HUES64 (cell line): ENCODE data around the gene TMEM132A.

Experiments used
- H3K27ac ChIP-seq: 2 replicates; pipeline ENCODE4 v1.7.0; 2013; ENCODE audit warnings: low read depth, low read length, inconsistent platforms
- H3K27me3 ChIP-seq: 2 replicates; pipeline ENCODE4 v1.6.1; 2013; ENCODE audit warnings: mild to moderate bottlenecking, low read length; ENCODE audit not compliant: insufficient read depth
- H3K36me3 ChIP-seq: 2 replicates; pipeline ENCODE4 v1.6.1; 2013; ENCODE audit warnings: mild to moderate bottlenecking, low read length; ENCODE audit not compliant: insufficient read depth
- H3K4me1 ChIP-seq: 2 replicates; pipeline ENCODE4 v1.6.1; 2013; ENCODE audit warnings: mild to moderate bottlenecking, low read length, moderate library complexity; ENCODE audit not compliant: insufficient read depth
- H3K4me3 ChIP-seq: 2 replicates; pipeline ENCODE4 v1.5.1; 2013; ENCODE audit warnings: mild to moderate bottlenecking, low read length, moderate library complexity
- H3K9ac ChIP-seq: 2 replicates; pipeline ENCODE4 v1.6.1; 2013; ENCODE audit warnings: mild to moderate bottlenecking, low read depth, low read length
- H3K9me3 ChIP-seq: 2 replicates; pipeline ENCODE4 v1.6.1; 2013; ENCODE audit warnings: low read depth, low read length; ENCODE audit not compliant: insufficient read depth
- WGBS: fragments of 150-250, 120-280 bp; methylation state at CpG from one replicate; pipeline ENCODE4 v1.1.7; 2013; ENCODE audit warnings: missing lambda C conversion rate; 5-methylcytosine and 5-hydroxymethylcytosine counted together

The TMEM132A gene

DNA sequence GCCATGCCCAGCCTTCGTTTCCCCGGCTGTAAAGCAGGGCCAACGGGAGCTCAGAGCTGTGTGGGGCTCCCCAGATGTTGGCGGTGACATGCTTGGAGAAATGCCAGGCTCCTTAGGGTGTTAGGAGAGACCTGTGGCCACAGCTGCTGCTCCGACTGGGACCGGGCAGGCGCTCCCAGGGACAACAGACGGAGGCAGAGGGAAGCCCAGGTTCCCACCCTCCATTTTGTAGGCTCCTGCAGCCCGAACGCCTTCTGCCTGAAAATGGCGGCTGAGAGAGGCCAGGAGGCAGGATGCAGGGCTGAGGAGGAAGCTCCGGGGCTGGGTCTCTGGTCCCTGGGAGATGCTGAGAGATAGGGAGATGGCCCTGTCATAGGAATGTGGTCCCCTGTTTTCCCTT, 57.3 kb downstream of the TMEM132A start:
- Histone ChIP-seq H3K9me3 (no peaks in the 10 kb centered on the region), H3K27me3 (no peaks in the 10 kb centered on the region), H3K4me1 (no peaks in the 10 kb centered on the region), H3K4me3 (no peak overlapping the region), H3K9ac (no peak overlapping the region), H3K27ac (no peak overlapping the region), H3K36me3 (no peaks in the 10 kb centered on the region)
- WGBS = 87% methylated on average over 12 of the region's 12 CpGs

DNA sequence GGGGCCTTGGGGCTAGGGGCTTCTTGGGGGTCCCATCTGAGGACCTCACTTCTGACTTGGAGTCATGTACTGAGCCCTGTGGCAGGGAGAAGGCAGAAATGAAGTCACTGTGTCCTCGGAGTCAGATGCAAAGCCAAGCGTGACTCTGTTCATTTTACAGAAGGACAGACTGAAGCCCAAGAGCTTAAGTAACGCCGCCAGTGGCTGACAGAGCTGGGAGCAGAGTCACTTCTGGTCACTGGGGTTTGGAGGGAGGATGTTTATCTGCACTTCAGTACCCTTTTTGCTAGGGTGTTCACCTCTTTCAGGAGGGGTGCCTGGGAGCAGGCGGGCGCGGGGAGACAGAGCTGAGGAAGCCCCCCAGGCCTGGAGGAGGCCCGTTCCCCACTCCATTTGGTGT, 57.9 kb downstream of the TMEM132A start:
- Histone ChIP-seq H3K36me3 (no peaks in the 10 kb centered on the region), H3K27ac (no peak overlapping the region), H3K9me3 (no peaks in the 10 kb centered on the region), H3K4me1 (no peaks in the 10 kb centered on the region), H3K4me3 (no peak overlapping the region), H3K27me3 (no peaks in the 10 kb centered on the region; the same call in 1 of the 2 replicates), H3K9ac (no peak overlapping the region)
- WGBS = 93% methylated on average over 8 of the region's 8 CpGs

DNA sequence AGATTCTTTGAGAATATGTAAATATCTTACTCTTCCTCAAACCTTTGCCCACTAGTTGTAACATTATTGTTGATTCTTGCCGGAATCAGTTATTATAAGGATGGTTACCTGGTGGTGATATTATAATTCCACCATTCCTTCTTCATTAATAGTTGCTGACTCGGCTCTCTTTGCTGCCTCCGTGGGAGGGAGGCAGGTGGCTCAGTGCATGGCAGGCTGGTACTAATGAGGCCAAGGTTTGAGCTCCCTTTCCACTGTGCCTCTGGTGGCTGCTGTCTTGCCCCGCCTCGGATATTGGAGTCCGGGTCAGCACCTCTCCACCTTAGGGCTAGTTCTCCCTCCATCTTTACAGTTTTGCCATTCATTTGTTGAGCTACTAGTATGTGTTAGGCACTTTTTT, 59.9 kb downstream of the TMEM132A start:
- no peaks in the 10 kb centered on the region for H3K36me3 ChIP-seq
- no peak overlapping the region for H3K9ac ChIP-seq
- no peaks in the 10 kb centered on the region; the same call in 1 of the 2 replicates for H3K27me3 ChIP-seq
- H3K4me1 ChIP-seq = no peaks in the 10 kb centered on the region
- no peak overlapping the region for H3K4me3 ChIP-seq
- 66% methylated on average over 5 of the region's 6 CpGs for WGBS
- no peaks in the 10 kb centered on the region for H3K9me3 ChIP-seq
- no peak overlapping the region for H3K27ac ChIP-seq

DNA sequence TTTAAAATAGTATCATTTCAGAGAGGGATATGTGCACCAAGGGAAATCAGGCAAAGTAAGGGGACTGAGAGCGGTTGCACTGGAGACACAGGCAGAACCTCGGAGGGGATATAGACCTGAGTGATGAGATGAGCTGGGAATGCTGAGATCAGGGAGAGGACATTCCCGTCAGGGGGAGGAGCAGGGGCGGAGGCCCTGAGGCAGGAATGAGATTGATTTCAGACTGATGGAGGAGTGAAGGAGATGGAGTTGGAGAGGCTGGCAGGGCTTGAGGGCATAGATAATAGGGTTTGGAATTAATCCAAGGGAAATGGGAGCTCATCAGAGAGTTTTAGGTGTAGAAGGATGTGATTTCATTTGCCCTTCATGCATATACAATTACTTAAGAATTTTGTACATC, 60.4 kb downstream of the TMEM132A start:
- Histone ChIP-seq H3K27ac (no peak overlapping the region), H3K36me3 (no peaks in the 10 kb centered on the region), H3K4me1 (no peaks in the 10 kb centered on the region), H3K4me3 (no peak overlapping the region), H3K27me3 (no peaks in the 10 kb centered on the region; the same call in 1 of the 2 replicates), H3K9me3 (no peaks in the 10 kb centered on the region), H3K9ac (no peak overlapping the region)
- 59% methylated on average over 4 of the region's 4 CpGs for WGBS

DNA sequence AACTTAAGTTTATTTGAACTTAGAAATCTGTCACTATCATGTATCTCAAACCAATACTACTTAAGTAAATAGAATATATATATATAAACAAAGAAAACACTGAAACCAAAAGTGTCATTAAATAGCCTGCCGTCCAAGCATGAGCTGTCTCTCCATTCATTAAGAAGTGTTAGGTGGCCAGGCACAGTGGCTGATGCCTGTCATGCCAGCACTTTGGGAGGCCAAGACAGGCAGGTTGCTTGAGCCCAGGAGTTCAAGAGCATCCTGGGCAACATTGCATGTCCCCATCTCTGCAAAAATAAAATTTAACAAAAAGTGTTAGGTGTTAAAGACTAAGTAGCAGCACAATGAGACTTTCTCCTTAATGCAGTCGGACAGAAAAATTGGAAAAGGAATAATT, 61.2 kb downstream of the TMEM132A start:
- Histone ChIP-seq H3K9ac (no peak overlapping the region), H3K4me3 (no peak overlapping the region)
- 100% methylated on average over 2 of the region's 2 CpGs for WGBS

DNA sequence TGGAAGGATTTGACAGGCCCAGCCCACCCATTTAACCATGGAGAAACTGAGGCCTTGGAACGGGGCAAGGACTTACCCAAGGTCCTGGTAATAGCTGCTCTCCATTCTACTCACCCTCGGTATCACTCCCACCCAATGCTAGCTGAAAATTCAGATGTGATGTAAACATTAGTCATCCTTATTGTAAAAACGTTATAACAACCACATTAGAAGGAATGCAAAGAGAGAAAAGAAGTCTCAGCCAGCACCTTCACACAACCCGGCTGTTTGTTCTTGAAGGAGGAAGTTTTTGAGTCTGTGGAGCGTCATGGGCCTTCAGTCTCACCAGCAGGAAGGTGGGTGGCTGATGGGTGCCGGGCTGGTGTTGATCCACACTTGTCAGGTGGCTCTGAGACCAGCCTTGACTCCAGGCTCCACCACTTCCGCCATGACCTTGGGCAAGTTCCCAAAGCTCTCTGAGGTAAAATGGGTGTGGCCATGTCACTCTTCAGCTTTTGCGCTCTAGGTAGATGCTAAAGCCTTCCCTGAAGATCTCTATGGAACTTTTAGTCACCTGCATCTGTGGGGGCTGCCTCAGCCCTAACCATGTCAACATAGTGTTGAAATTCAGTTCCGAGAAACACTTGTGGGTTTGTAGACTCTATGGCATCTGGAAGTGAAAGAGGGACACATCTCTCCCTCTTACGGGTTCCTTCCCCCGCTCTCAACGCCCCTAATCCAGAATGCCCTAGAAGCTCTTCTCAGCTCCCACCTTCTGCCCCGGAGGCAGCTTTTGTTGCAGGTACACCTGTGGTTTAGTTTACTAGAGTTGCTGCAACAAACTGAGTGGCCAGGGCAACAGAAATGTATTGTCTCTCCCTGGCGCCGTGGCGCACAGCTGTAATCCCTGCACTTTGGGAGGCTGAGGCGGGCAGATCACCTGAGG, 62.0 kb downstream of the TMEM132A start:
- Histone ChIP-seq H3K9me3 (no peaks in the 10 kb centered on the region), H3K27ac (no peak overlapping the region), H3K9ac (no peak overlapping the region), H3K36me3 (no peaks in the 10 kb centered on the region), H3K4me3 (no peak overlapping the region), H3K4me1 (no peaks in the 10 kb centered on the region), H3K27me3 (no peaks in the 10 kb centered on the region; the same call in 1 of the 2 replicates)
- 93% methylated on average over 15 of the region's 17 CpGs for WGBS

More for the DNA sequence above, 61.2 kb downstream of the TMEM132A start:
- no peak overlapping the region for H3K27ac ChIP-seq
- H3K4me1 ChIP-seq = no peaks in the 10 kb centered on the region
- no peaks in the 10 kb centered on the region for H3K36me3 ChIP-seq
- H3K27me3 ChIP-seq = no peaks in the 10 kb centered on the region; the same call in 1 of the 2 replicates
- H3K9me3 ChIP-seq = no peaks in the 10 kb centered on the region
